Activated T-helper 2 cell treated with anti-CD3 and anti-CD28 coated beads, Interferon-gamma antibody, Interleukin-2, Interleukin-4, amounts not matched to agents 10 μg/mL and 5 μg/mL and 100 μg/mL, durations not matched to agents 14 hours and 24 hours and 36 hours (primary cell): ENCODE measurements around the gene CH25H. TPM values are rescaled to one million over a fixed set of nuclear protein-coding genes. Genes with fewer than 3 reads are reported as not detected.

Experiments
- DNase-seq: peaks from one replicate; pipeline ENCODE4 v3.0.0; 2021; ENCODE audit warnings: low spot score
- H3K27ac Mint-ChIP-seq: one replicate; pipeline ENCODE4 v1.8.0; 2021; ENCODE audit warnings: mixed read lengths
- H3K27me3 Mint-ChIP-seq: one replicate; pipeline ENCODE4 v1.8.0; 2021; ENCODE audit warnings: low read depth, mixed read lengths
- H3K36me3 Mint-ChIP-seq: one replicate; pipeline ENCODE4 v1.8.0; 2021; ENCODE audit warnings: low read depth, mixed read lengths
- H3K4me1 Mint-ChIP-seq: one replicate; pipeline ENCODE4 v1.8.0; 2021; ENCODE audit warnings: low read depth, mixed read lengths
- H3K4me3 Mint-ChIP-seq: one replicate; pipeline ENCODE4 v1.8.0; 2021; ENCODE audit warnings: low read depth, mild to moderate bottlenecking, moderate library complexity, mixed read lengths
- H3K9me3 Mint-ChIP-seq: one replicate; pipeline ENCODE4 v1.8.0; 2021; ENCODE audit warnings: mixed read lengths
- intact Hi-C: fragments of 100-400 bp; cut with micrococcal nuclease; formaldehyde crosslinking; loops from one replicate; pipeline ENCODE4 v1.15.1; 2023
- total RNA-seq: library from RNA; stranded (reverse); gene quantifications from 2 replicates; pipeline ENCODE4 v1.2.3, GENCODE V29; 2022

CH25H gene
- total RNA-seq, 1 donor from 2014 or later, result not detected

GRCh38 chr10:89221919-89222318 is 14.8 kb upstream of the CH25H start:
- peaks cover 7% of the 10 kb centered on the region for H3K4me1 Mint-ChIP-seq
- H3K27me3 Mint-ChIP-seq, result no peaks in the 10 kb centered on the region
- no peaks in the 10 kb centered on the region for H3K36me3 Mint-ChIP-seq
- no peaks in the 10 kb centered on the region for H3K9me3 Mint-ChIP-seq
- intact Hi-C loops, result no loop called here
- H3K4me3 Mint-ChIP-seq, result no peak overlapping the region
- DNase-seq, result no peak
- no peak overlapping the region for H3K27ac Mint-ChIP-seq

- H3K36me3 Mint-ChIP-seq, result no peaks in the 10 kb centered on the region
- intact Hi-C loops, result loop anchor here (5.0 kb wide), 2 partner anchors 343 to 382 kb away; no protein-coding TSS in a partner anchor
- H3K27ac Mint-ChIP-seq, result no peak overlapping the region
- no peaks in the 10 kb centered on the region for H3K9me3 Mint-ChIP-seq
- no peaks in the 10 kb centered on the region for H3K27me3 Mint-ChIP-seq
- DNase-seq, result no peak
- peaks cover 4% of the 10 kb centered on the region for H3K4me1 Mint-ChIP-seq
- H3K4me3 Mint-ChIP-seq, result no peak overlapping the region
Observed at GRCh38 chr10:89219513-89220218, 12.5 kb upstream of the CH25H start.

GRCh38 chr10:89217057-89217990 is 10.2 kb upstream of the CH25H start:
- Mint-ChIP-seq H3K4me1 (peaks cover 6% of the 10 kb centered on the region), H3K27ac (no peak overlapping the region), H3K4me3 (no peak overlapping the region), H3K9me3 (no peaks in the 10 kb centered on the region), H3K27me3 (peaks cover 1% of the 10 kb centered on the region), H3K36me3 (no peaks in the 10 kb centered on the region)
- intact Hi-C loops, result loop anchor here (1.0 to 5.0 kb wide), 3 partner anchors 282 to 380 kb away; no protein-coding TSS in a partner anchor
- DNase-seq, result peak; percentile 27

- peaks cover 5% of the 10 kb centered on the region for H3K27me3 Mint-ChIP-seq
- no peaks in the 10 kb centered on the region for H3K36me3 Mint-ChIP-seq
- intact Hi-C loops, result loop anchor here (5.0 kb wide), 2 partner anchors 346 to 379 kb away; no protein-coding TSS in a partner anchor
- H3K4me3 Mint-ChIP-seq, result no peak overlapping the region
- DNase-seq, result no peak
- H3K27ac Mint-ChIP-seq, result no peak overlapping the region
- no peaks in the 10 kb centered on the region for H3K9me3 Mint-ChIP-seq
- H3K4me1 Mint-ChIP-seq, result peaks cover 9% of the 10 kb centered on the region
Observed at GRCh38 chr10:89216056-89216455, 8.9 kb upstream of the CH25H start.

- H3K4me3 Mint-ChIP-seq, result no peak overlapping the region
- H3K36me3 Mint-ChIP-seq, result no peaks in the 10 kb centered on the region
- H3K27me3 Mint-ChIP-seq, result peaks cover 10% of the 10 kb centered on the region
- intact Hi-C loops, result loop anchor here (5.0 kb wide), 2 partner anchors 347 to 378 kb away; no protein-coding TSS in a partner anchor
- DNase-seq, result no peak
- no peak overlapping the region for H3K27ac Mint-ChIP-seq
- H3K4me1 Mint-ChIP-seq, result peaks cover 9% of the 10 kb centered on the region
- H3K9me3 Mint-ChIP-seq, result no peaks in the 10 kb centered on the region
Observed at GRCh38 chr10:89215511-89215910, 8.4 kb upstream of the CH25H start.

GRCh38 chr10:89214566-89215165 is 7.5 kb upstream of the CH25H start:
- peaks cover 16% of the 10 kb centered on the region for H3K27me3 Mint-ChIP-seq
- no peaks in the 10 kb centered on the region for H3K36me3 Mint-ChIP-seq
- intact Hi-C loops, result loop anchor here (5.0 kb wide), 2 partner anchors 348 to 377 kb away; no protein-coding TSS in a partner anchor
- no peak overlapping the region for H3K27ac Mint-ChIP-seq
- no peaks in the 10 kb centered on the region for H3K9me3 Mint-ChIP-seq
- DNase-seq, result no peak
- no peak overlapping the region for H3K4me3 Mint-ChIP-seq
- peaks cover 9% of the 10 kb centered on the region for H3K4me1 Mint-ChIP-seq

- intact Hi-C loops, result loop anchor here (1.0 kb wide), 2 partner anchors 183 to 278 kb away; no protein-coding TSS in a partner anchor
- DNase-seq, result no peak
- no peaks in the 10 kb centered on the region for H3K9me3 Mint-ChIP-seq
- no peak overlapping the region for H3K27ac Mint-ChIP-seq
- H3K36me3 Mint-ChIP-seq, result no peaks in the 10 kb centered on the region
- H3K27me3 Mint-ChIP-seq, result peaks cover 27% of the 10 kb centered on the region
- H3K4me1 Mint-ChIP-seq, result peaks cover 9% of the 10 kb centered on the region
- no peak overlapping the region for H3K4me3 Mint-ChIP-seq
Observed at GRCh38 chr10:89213191-89213808, 6.2 kb upstream of the CH25H start.

GRCh38 chr10:89210794-89211425 is 3.8 kb upstream of the CH25H start:
- DNase-seq, result no peak
- peaks cover 43% of the 10 kb centered on the region for H3K27me3 Mint-ChIP-seq
- no peaks in the 10 kb centered on the region for H3K36me3 Mint-ChIP-seq
- H3K27ac Mint-ChIP-seq, result no peak overlapping the region
- no peaks in the 10 kb centered on the region for H3K9me3 Mint-ChIP-seq
- H3K4me1 Mint-ChIP-seq, result peaks cover 19% of the 10 kb centered on the region
- no peak overlapping the region for H3K4me3 Mint-ChIP-seq
- intact Hi-C loops, result no loop called here

- Mint-ChIP-seq H3K36me3 (no peaks in the 10 kb centered on the region), H3K4me1 (peaks cover 19% of the 10 kb centered on the region)
- intact Hi-C loops, result loop anchor here (5.0 kb wide), 2 partner anchors 47 to 127 kb away; no protein-coding TSS in a partner anchor
Observed at GRCh38 chr10:89209718-89210117, 2.6 kb upstream of the CH25H start.

GRCh38 chr10:89207801-89208551 is 859 bp upstream of the CH25H start:
- Mint-ChIP-seq H3K4me3 (peak overlapping the region; percentile 75), H3K4me1 (peaks cover 19% of the 10 kb centered on the region), H3K9me3 (no peaks in the 10 kb centered on the region), H3K36me3 (no peaks in the 10 kb centered on the region), H3K27ac (no peak overlapping the region), H3K27me3 (peaks cover 50% of the 10 kb centered on the region)
- intact Hi-C loops, result loop anchor here (5.0 kb wide), 2 partner anchors 46 to 126 kb away; no protein-coding TSS in a partner anchor
- no peak for DNase-seq

More at GRCh38 chr10:89209718-89210117, 2.6 kb upstream of the CH25H start:
- peaks cover 50% of the 10 kb centered on the region for H3K27me3 Mint-ChIP-seq
- no peak for DNase-seq
- H3K4me3 Mint-ChIP-seq, result no peak overlapping the region
- no peak overlapping the region for H3K27ac Mint-ChIP-seq
- no peaks in the 10 kb centered on the region for H3K9me3 Mint-ChIP-seq
